ENCODE measurements around the gene GRIA1.

The GRIA1 gene

GRCh38 chr5:153780876-153781705 lies 290.6 kb downstream of the GRIA1 start:
- DNase-seq (ENCODE audit: low spot score): no peak

GRCh38 chr5:153782589-153783361 lies 292.3 kb downstream of the GRIA1 start:
- no peak for DNase-seq (ENCODE audit: low spot score)

GRCh38 chr5:153783362-153783658 lies 292.8 kb downstream of the GRIA1 start:
- DNase-seq (ENCODE audit: low spot score): no peak

- no peak for DNase-seq (ENCODE audit: low spot score)
Observed at GRCh38 chr5:153784277-153784676, 293.8 kb downstream of the GRIA1 start.

GRCh38 chr5:153791339-153791738 lies 300.9 kb downstream of the GRIA1 start:
- no peak for DNase-seq (ENCODE audit: low spot score)

- DNase-seq (ENCODE audit: low spot score): peak; percentile 46
Observed at GRCh38 chr5:153792305-153792704, 301.8 kb downstream of the GRIA1 start.

GRCh38 chr5:153793699-153794098 lies 303.2 kb downstream of the GRIA1 start:
- DNase-seq (ENCODE audit: low spot score): no peak

- DNase-seq (ENCODE audit: low spot score): no peak
Observed at GRCh38 chr5:153794327-153794726, 303.9 kb downstream of the GRIA1 start.

- no peak for DNase-seq (ENCODE audit: low spot score)
Observed at GRCh38 chr5:153796527-153796926, 306.1 kb downstream of the GRIA1 start.

GRCh38 chr5:153797484-153797883 lies 307.0 kb downstream of the GRIA1 start:
- DNase-seq (ENCODE audit: low spot score): no peak

- DNase-seq (ENCODE audit: low spot score): no peak
Observed at GRCh38 chr5:153798830-153799229, 308.4 kb downstream of the GRIA1 start.

- no peak for DNase-seq (ENCODE audit: low spot score)
Observed at GRCh38 chr5:153799466-153799865, 309.0 kb downstream of the GRIA1 start.

GRCh38 chr5:153802050-153802821 lies 311.8 kb downstream of the GRIA1 start:
- no peak for DNase-seq (ENCODE audit: low spot score)

GRCh38 chr5:153807801-153808200 lies 317.3 kb downstream of the GRIA1 start:
- DNase-seq (ENCODE audit: low spot score): no peak

GRCh38 chr5:153809166-153809565 lies 318.7 kb downstream of the GRIA1 start:
- no peak for DNase-seq (ENCODE audit: low spot score)

GRCh38 chr5:153813901-153814300 lies 323.4 kb downstream of the GRIA1 start:
- no peak for DNase-seq (ENCODE audit: low spot score)

GRCh38 chr5:153816870-153817269 lies 326.4 kb downstream of the GRIA1 start:
- DNase-seq (ENCODE audit: low spot score): no peak

- DNase-seq (ENCODE audit: low spot score): no peak
Observed at GRCh38 chr5:153818626-153819025, 328.2 kb downstream of the GRIA1 start.

GRCh38 chr5:153823036-153823435 lies 332.6 kb downstream of the GRIA1 start:
- DNase-seq (ENCODE audit: low spot score): no peak

GRCh38 chr5:153824909-153825308 lies 334.4 kb downstream of the GRIA1 start:
- DNase-seq (ENCODE audit: low spot score): no peak

GRCh38 chr5:153827397-153827796 lies 336.9 kb downstream of the GRIA1 start:
- peak; percentile 48 for DNase-seq (ENCODE audit: low spot score)

- DNase-seq (ENCODE audit: low spot score): no peak
Observed at GRCh38 chr5:153829510-153830065, 339.1 kb downstream of the GRIA1 start.

All from globus pallidus (tissue), 1 donor.